CMK (cell line): ENCODE results near the gene RAD51B.

Source experiments
- DNase-seq: peaks from one replicate; pipeline ENCODE4 v3.0.0-alpha.2; 2010; ENCODE audit warnings: low read depth

The RAD51B gene

DNA sequence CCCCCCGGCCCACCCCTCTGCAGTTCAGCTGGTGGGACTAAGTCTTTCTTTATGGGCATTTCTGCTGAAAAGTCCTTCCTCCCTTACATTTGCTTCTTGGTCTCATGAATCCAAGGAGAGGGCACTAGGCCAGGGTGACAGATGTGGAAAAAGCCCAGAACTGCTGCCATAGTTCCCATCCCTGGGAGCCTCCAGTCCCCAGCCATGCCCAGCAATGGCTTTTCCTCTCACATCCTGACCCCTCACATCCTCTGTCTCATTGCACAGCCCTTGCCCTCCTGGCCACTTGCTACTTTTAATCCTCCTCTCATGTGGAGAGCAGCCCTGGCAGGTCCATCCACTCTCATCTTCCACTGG, 850.8 kb downstream of the RAD51B start:
- no peak for DNase-seq

GRCh38 chr14:68671909-68672308, 852.3 kb downstream of the RAD51B start:
- no peak for DNase-seq

- no peak for DNase-seq
Measured at GRCh38 chr14:68672609-68673285, 853.2 kb downstream of the RAD51B start.

- no peak for DNase-seq
Measured at GRCh38 chr14:68673464-68673863, 853.9 kb downstream of the RAD51B start.

GRCh38 chr14:68674538-68675232, 855.1 kb downstream of the RAD51B start:
- DNase-seq, result no peak

DNA sequence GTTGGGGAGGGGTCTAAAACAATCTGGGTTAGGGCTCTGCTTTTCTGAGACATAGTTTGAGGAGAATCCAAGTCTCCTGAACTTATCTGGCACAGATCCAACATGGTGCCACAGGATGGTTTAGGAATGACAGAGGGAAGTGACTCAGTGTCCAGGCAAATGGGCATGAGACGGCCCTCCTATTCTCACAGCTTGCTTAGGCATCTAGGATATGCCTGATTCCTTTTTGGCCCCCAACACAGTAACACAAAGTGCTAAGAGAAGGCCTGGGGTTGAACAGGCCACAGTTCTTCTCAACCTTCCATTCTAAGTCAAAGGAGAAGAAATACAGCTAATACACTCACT, 855.6 kb downstream of the RAD51B start:
- no peak for DNase-seq

DNA sequence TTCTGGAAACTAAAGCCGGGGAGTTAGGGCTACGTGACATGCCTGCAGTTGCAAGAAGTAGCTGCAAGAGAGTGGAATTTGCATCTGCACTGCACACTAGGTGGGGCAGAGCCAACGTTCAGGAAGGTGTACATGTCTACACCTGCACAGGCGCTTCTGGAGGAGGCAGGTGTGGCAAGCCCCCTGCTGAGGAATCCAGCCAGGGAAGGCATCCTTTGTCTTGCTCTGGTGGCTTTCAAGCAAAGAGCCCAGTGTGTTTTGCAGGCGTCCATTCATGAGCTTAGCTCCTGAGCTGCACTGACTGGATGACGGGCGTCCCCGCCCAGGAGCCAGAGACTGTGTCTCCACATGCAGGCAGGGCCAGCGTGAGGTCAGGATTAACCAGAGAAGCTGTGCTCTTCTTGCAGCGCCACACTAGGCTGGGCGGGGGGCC, 856.9 kb downstream of the RAD51B start:
- DNase-seq, result no peak

GRCh38 chr14:68677476-68677875, 857.9 kb downstream of the RAD51B start:
- DNase-seq, result no peak

GRCh38 chr14:68677901-68678300, 858.3 kb downstream of the RAD51B start:
- no peak for DNase-seq

- no peak for DNase-seq
Measured at GRCh38 chr14:68678471-68678870, 858.9 kb downstream of the RAD51B start.

DNA sequence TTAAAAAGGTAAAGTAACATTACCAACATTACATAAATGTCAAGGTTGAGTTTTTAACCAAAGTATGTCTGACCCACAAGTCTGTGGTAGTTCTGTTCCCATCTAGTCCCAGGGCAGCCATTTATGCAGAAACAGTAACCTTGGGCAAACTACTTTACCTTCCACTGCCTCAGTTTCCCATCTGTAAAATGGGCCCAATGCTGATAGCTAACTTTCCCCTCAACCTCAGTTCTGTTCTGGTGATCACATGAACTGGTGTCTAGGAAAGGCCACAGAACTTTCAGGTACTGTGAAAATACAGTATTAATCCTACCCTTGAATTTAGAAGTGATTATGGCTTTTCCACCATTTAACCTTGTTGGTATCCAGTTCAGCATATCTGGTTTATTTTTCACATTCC, 859.7 kb downstream of the RAD51B start:
- no peak for DNase-seq

- no peak for DNase-seq
Measured at GRCh38 chr14:68679746-68680467, 860.3 kb downstream of the RAD51B start.

GRCh38 chr14:68680541-68681051, 861.0 kb downstream of the RAD51B start:
- no peak for DNase-seq

GRCh38 chr14:68681256-68682011, 861.9 kb downstream of the RAD51B start:
- no peak for DNase-seq

- DNase-seq, result peak; percentile 57
Measured at GRCh38 chr14:68682166-68683103, 862.9 kb downstream of the RAD51B start.

GRCh38 chr14:68683326-68683725, 863.7 kb downstream of the RAD51B start:
- DNase-seq, result no peak

GRCh38 chr14:68684466-68685418, 865.2 kb downstream of the RAD51B start:
- DNase-seq, result no peak

GRCh38 chr14:68685419-68686204, 866.0 kb downstream of the RAD51B start:
- DNase-seq, result no peak

- DNase-seq, result no peak
Measured at GRCh38 chr14:68686205-68686465, 866.6 kb downstream of the RAD51B start.

DNA sequence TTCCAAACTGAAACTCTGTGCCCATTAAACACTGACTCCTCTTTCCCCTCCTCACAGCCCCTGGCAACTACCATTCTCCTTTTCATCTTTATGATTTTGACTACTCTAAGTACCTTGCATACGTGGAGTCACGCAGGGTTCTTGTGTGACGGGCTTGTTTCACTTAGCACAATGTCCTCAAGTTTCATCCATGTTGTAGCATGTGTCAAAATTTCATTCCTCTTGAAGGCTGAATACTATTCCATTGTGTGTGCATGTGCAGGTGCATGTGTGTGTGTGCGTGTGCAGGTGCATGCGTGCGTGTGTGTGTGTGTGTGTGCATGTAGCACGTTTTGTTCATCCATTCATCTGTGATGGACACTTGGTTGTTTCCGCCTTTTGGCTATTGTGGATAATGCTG, 867.1 kb downstream of the RAD51B start:
- DNase-seq, result no peak
